HG02763 (cell line): ENCODE measurements around the gene INKA2.

ENCODE experiments used
- ATAC-seq: cut with Tn5 transposase; IDR thresholded peaks from one replicate; pipeline ENCODE4 v1.9.1; 2021; ENCODE audit warnings: mild to moderate bottlenecking, moderate library complexity; ENCODE audit not compliant: unreplicated experiment

INKA2 gene

DNA sequence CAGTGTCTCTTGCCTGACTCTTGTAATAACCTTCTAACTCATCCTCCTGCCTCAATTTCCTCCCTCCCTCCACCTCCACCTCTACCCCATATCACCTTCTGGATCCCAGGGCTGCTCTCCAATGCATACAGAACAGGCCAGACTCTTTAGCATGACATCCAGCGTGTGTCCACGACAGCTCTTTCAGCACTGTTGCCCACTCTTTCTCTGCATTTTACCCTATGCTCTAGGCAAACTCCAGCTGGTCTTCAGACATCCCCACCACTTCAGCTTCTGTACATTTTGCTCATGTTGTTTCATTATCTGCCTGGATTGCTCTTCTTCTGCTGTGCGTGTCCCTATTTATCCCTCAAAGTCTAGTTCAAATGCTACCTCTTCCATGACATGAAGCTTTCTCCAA, 4.8 kb downstream of the INKA2 start:
- no peak for ATAC-seq

DNA sequence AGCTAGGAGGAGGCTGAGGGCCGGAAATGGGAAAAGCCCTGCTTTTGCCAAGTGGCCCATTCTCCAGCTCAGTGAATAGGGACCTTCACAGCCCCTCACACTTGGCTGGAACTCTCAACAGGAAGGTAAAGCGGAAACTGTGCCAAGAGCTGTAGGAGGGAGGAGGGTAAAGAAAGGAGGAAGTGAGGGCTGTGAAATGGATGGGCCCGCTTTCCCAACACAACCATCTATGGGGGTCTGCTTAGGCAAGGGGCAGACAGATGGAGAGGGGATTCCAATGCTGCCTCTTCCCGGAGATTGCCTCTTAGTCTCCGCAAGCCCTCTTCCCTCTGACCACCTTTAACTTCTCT, 5.2 kb downstream of the INKA2 start:
- no peak for ATAC-seq

DNA sequence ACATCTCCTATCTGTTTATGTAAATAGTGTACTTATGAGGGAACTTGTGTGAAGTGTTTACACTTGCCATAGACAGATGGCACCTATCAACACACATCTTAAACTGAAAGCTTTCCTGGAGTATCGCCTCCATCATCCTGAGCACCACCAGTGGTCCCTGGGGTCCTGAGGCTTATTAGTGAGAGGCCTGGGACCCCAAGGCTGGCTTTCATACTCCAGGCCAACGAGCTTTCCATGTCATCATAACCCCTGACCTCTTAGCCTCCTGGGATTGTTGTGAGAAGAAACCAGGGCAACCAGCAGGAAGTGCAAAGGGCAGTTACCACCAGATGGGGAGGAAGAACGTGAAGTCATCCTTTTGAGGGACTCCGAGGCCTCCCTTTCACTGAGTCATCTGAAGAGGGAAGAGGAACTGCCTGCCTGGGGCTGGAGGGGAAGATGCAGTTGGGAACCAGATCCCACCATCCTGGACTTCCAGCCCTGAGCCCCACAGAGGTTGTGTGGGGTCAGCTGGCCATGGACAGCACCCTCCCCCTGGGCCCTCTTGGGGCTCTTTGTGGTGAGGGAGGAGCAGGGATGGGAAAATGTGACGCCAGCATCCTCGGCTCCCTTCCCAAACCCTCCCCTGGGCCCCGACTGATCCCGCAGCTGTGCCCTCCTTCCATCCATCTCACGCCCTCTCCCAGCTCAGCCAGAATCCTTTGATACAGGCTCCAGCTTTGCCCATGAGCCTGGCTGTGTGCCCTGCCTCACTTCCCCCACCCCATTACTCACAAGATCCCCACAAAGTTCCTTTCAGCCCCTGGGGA, 5.8 kb downstream of the INKA2 start:
- ATAC-seq: no peak

DNA sequence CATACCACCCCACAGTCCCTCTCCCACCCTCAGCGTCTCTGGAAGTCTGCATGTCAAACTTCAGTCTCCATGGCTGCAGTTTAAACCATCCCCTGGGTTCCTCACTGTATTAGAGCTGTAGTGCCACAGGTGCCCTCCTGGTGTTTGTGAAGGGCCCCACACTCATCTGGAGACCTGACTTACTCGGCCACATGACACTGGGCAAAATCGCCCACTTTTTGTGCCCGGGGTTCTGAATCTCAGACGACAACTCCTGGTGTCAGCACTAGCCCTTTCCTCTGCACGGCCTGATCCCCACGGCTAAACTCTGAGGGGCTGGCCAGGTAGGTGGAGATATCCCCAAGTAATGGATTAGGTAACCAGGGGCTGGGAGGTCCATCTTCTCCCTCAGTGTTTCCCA, 6.5 kb downstream of the INKA2 start:
- ATAC-seq: no peak

DNA sequence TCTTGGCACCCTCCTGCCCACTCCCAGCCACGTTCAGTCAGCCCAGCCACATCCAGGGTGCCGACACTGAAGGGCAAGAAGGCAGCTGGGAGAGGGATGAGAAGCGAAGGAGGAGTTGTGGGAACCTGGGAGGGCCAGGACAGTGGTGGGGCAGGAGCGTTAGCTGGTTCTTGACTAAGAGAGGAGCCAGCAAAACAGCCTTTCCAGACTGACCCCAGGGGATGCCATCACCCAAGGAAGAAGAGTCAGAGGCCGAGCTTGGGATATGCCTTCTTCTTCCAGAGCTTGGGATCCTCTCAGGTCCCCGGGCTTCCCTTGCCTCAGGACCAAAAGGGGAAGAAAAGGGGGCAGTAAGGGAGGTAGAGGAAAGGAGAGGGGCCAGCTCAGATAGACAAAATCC, 7.2 kb downstream of the INKA2 start:
- ATAC-seq: no peak

DNA sequence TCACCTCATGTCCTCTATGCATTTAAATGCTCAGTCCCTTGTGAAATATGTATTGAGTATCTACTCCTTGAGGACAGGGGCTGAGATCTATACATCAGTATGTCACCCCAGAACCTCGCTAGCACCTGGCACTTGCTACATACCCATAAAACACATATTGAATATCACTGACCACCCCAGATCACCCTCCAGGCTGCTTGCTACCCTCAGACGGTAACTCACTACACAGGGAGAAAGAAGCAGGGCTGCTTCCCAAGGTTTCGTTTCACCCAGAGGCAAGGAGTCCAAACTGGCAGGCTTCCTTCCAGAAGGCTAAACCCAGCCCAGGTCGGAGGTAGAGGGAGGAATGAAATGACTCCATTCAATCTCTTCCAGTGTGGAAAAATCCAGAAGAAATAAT, 8.5 kb downstream of the INKA2 start:
- ATAC-seq: no peak

DNA sequence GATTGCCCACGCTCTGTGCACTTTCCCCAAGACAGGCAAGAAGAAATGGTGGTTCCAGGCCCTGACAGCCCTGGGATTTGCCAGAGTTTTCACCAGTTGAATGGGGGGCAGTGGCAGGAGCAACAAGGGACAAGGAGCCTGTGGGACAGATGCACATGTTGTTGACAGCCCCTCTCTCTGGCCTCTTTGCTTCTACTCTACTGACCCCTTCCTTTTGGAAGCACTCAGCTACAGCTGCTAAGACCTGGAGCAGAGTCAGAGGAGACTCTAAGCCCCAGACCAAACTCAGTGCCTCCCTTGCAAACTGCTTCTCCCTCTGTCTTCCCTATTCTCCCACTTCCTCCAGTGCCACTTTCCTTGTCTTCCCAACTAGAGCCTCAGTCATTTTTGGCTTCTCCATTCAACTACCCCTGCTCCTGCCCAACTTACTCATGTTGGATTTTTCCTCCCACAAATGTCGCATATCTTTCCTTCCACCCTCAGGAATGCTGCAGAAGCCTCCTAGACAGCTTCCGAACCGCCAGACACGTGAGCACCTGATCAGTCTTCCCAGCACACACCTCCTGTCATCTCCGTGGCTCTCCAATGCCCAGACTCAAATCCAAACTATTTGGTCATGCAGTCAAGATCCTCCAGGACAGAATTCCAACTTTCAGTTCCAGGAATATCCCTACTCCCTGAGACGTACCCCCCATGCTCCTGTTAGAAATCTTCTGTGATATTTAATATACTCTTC, 9.1 kb downstream of the INKA2 start:
- ATAC-seq: no peak

DNA sequence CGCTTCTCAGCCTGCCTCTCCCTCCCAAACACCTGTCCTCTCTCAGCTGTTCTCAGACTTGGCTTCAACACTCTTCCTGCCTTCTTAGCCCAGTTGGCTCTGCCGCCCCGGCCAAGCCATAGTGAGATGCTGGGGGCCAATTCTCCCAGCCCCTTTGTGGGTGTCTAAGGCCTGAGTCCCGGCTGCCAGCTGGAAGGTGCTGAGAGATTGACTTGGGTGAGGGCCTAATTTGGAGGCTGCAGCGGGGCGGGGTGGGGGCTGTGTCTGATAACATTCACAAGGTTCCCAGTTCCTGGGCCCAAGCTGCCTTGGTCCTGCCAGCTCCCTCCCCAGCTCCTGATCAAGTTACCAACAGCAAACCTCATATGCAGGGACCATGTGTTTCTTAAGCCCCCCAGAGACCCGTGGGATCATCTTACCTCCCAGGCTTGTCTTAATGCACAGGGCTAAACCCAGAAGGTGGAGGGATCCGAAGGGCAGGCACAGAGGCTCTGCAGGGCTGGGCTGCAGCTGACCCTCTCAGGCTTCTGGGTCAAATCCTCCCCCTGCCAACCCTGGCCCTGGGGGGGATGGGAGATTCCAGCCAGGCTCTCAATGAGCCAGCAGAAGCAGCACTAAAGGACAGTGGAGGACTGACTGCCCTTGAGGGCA, 9.8 kb downstream of the INKA2 start:
- no peak for ATAC-seq

DNA sequence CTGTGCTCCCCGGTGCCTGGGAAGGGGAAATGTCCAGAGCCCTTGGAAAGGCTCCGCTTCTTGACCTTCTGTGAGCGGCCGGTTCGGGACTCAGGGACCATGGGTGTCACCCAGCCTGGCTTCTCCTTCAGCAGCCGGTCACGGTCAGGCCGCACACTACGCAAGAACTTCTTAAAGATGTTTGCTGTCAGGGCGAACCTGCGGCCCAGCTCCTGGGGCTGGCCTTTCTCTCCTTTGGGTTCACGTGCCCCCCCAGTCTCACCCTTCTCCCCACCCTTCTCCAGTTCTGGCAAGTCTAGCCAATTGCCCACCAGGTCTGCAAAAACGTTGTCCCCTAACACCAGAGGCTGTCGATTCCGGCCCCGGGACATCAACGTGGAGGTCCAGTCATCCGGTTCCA, 12.1 kb downstream of the INKA2 start:
- no peak for ATAC-seq

DNA sequence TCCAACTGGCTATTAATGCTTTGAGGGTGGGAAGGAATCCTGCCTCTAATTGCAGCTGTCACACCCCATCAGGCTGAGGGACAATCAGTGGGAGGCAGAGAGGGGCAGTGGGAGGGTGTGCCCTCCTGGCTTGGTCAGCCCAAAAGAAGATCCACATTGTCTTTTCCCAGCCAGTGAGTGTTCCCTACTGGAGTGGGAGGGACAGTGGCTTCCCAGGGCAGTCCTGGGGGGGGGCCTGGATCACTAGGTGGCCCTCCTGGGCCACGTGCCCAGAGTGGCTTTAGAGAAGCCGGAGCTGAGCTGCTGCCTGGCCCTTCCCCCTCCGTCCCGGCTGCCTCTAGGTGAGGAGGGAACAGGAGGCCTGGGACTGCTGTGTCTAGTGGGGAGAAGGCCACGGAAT, 14.0 kb downstream of the INKA2 start:
- no peak for ATAC-seq

DNA sequence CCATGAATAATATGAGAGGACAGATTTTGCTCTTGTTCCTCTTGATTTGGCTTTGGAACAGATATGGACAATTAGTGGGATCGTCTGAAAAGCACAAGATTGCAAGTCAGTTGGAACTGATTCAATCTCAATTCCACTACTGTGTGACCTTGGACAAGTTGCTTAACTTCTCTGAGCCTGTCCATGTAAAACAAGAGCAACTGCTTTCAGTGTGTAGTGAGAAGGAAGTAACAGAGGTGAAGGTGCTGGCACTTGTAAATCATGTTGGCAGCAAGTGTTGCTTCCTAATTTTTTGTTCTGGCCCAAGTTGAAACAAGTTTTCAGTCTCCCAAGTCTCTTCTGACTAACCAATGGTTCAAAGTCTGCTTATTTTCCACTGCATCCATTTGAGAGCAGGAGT, 15.3 kb downstream of the INKA2 start:
- no peak for ATAC-seq

DNA sequence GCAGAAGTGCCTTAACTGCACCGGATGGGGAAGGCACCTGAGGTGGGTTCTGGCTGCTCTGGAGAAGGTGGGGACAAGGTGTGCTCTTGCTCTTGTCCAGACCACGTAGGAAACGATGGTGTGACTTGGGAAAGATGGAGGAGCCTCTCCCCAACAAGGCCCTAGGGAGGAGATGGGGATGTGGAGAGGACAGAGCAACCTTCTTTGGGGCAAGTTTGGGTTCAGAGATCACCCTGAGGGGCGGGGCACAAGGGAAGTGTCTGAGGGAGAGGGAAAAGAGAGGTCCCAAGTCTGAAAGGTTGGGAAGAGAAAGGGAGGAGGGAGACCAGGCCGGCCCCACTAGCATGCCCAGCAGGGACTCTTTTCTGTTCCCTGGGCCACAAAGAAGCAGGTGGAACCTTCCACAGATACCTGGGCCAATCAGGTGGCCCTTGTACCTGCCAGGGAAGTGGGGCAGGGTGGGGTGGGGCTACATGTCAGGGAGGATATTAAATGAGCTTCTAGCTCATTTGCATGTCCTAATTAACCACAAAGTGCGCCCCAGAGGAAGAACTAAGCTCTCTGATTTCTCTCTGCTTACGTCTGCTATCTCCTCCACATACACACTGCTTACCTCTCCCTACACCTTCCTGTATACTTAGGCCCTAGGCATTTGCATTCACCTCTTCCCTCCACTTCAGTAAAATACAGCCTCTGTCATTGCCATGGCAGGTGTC, 15.9 kb downstream of the INKA2 start:
- no peak for ATAC-seq

DNA sequence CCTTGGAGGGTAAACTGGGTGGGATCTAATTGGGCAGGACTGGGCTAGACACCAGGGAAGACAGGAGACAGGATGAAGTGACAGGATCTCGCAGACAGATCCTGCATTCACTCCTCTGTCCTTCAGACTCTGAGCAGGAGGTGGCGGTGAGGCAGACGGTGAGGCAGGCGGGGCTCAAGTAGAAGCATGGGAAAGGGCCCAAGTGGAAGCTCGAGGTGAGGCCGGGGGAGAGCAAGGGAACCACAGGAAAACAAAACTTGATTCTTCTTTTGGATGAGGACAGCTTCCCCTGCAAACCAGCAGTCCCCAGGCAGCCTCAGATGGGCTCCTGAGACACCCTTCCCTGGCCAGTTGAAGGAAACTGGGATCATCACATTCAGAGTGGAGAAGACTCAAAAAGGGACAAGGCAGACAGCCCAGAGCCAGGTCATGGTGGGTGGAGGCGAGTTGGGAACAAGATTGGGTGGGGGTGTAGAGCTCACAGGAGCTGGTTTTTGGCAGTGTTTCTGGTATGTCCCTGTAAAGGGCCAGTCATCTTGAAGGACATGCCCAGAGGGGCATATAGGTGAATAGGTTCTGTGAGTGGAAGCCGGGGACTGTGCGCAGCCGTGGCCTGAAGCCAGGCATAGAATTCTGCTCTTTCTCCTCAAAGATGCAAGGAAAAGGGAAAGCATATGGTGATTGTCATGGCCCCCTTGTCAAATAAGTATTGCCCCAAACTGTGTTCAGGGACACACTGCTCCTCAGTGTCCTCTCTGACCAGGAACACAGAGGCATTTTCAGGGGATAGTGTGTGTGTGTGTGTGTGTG, 18.0 kb downstream of the INKA2 start:
- no peak for ATAC-seq

DNA sequence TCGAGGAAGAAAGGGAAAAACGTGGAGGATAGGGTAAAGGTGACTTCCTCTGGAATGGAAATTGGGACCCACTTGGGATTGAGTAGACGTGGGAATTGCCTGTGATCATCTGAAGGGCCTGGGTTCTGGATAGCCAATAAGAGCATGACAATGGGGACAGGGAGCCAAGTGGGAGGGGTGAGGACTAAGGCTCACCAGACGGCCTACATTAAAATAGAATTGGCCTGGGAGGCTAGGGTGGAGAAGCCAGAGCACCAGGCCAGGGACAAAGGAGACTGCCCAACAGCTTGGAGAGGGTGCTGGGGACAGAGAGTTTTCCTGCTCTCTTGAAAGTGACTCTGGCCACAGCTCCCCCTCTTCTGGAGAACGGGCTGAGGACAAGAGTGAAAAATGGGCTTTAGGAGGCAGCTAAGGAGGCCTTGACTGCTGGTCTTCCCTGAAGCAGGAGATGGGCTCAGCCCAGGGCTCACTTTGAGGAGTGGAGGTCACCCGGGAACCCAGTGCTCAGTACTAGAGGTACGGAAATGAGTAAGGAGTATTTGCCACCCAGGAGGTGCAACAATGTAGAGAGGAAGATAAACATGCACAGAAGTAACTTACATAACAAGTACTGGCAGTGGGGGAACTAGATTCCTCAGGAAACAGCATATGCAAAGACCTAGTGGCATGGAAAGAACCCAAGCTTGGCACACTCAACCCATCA, 18.8 kb downstream of the INKA2 start:
- no peak for ATAC-seq

DNA sequence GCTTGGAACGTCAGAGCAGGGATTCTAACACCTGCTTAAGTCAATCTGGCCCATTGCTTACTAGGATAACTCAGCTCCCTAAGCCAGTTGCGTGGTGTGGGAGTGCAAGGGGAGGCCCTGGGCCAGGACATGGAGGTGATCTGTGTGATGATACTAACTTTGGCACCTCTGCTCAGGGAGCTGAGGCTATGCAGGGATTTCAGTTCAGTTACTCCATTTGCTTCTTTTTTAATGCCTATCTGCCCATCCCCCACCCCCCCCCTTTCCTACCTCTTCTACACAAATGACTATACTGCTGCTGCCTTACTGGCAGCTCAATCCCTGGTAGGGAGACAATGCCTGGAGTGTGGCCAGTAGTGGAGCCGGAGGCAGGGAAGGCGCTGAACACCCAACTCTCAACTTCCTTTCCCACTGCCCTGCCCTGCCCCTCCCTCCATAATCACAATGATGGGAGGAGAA, 19.5 kb downstream of the INKA2 start:
- no peak for ATAC-seq

DNA sequence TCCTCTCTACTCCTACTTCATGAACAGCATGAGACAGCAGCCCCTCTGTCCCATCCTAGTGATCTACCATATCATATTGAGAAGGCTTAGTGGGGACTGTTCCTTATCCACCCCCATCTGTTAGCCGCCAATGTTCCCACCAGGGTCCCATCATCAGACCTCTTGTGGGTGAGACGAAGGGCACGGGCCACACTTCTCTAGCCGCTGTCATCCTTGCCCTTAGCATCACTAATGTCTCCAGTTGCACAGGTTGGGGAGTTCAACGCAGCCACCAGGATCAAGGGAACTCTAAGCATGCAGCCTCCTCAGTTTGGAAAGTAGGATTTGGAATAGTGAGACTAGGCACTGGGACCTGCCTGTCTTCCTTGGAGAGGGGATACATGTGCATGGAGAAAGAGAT, 20.1 kb downstream of the INKA2 start:
- ATAC-seq: no peak

DNA sequence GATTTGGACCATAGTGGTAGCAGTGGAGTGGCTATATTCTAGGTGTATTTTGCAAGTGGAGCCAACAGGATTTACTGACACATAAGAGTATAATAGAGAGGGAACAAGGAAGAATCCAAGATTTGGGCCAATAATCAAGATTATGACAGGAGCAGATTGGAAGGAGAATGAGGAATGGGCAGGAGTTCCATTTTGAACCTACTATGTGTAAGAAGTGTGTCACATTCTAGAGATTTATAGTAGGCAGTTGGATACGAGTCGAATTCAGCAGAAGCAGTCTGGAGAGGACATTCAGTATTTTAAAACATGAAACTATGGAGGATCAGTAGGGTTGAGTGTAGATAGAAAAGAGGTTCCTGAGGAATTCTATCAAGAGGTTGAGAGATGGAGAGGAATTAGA, 21.7 kb downstream of the INKA2 start:
- ATAC-seq: no peak

DNA sequence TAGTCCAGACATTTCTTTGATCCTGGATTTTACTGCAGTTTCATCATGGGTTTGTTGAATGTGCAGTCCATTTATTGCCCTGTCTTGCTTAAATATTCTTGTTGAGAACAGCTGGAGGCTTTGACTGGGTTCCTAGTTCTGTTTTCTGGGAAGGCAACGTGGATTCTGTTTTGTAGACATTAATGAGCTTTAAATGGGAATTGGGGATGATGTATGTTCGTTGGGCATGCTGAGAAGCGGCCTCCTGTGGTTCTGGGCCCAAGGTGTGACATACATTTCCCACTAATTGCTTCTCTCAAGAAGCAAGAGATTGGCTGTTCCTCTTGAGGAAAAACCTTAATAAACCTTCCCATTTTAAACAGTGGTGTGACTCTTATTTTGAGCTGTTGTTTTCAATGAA, 22.9 kb downstream of the INKA2 start:
- ATAC-seq: no peak

DNA sequence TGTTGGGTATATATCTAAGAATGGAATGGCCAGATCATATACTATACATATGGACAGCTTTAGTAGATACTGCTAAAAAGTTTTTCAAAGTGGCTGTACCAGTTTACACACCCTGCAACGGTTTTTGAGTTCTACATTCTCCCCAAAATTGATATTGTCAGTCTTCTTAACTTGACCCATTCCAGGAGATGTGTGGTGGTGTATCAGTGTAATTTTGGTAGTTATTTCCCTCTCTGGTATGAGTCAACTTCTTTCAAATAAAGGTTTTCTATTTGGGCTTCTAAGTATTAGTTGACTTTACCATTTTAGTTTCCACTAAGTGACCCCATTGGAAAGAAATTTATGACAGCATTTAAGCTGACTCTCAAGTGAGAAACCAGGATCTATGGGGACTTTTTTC, 29.2 kb downstream of the INKA2 start:
- no peak for ATAC-seq

DNA sequence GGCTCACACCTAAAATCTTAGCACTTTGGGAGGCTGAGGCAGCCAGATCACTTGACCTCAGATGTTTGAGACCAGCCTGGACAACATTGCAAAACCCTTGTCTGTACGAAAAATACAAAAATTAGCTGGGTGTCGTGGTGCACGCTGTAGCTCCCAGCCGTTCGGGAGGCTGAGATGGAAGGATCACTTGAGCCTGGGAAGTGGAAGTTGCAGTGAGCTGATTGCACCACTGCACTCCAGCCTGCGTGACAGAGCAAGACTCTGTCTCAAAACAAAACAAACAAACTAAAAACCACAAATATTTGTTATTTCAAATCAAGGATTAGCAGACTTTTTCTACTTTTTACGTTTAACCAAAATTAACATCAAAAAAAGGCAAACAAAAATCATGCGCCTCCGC, 31.3 kb downstream of the INKA2 start:
- no peak for ATAC-seq
